ENCODE measurements around the gene ZNF431. TPM values are rescaled to one million over a fixed set of nuclear protein-coding genes. Genes with fewer than 3 reads are reported as not detected.

ZNF431 gene
- total RNA-seq, result 10 to 100 TPM in 2 of 3 donors, 1 to 10 TPM in 1; 8.6 to 13.8 (median 11.6) TPM
- long read RNA-seq, donor 1, full-length matches to known transcripts, result 1 of 5 reads
- long read RNA-seq, donor 1, partial matches to known transcripts, result 1 of 5 reads
- long read RNA-seq, donor 1, other reads (novel, unspliced or antisense), result 3 of 5 reads
- long read RNA-seq, donor 2, full-length matches to known transcripts, result 1 of 5 reads
- long read RNA-seq, donor 2, partial matches to known transcripts, result 0 of 5 reads
- long read RNA-seq, donor 2, other reads (novel, unspliced or antisense), result 4 of 5 reads

DNA sequence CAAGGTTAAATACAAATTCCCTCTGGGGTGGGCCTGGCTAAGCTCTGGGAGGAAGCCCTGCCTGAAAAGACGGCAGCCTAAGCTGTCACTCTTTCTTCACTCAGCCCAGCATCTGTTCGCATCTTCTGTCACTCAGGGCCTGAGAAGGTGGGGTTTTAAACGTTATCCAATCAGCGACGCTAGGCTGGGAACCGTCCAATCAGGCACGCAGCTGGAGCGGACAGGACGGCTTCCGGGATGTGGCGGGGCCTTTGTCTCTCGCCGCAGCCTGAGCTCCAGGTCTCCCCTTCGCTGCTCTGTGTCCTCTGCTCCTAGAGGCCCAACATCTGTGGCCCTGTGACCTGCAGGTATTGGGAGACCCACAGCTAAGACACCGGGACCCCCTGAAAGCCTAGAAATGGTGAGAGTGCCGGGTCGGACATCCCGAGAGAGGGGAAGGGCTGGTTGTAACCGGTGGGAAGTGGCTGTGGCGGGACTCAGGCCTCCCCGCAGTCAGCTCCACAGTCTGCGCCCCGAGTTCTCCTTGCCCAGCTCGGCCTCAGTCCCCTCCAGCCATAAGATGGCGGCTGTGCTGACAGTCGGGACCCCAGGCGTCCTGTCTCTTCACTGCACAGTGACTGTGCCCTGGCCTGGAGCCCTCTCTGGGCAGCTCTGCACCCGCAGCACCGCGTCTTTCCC lies at the start of gene ZNF431:
TSS of gene ZNF431 (plus strand) at position 254 of the 678 bp plus-strand sequence. CDS start at position 398, 144 bp downstream.
- Histone ChIP-seq H3K9me3 (no peaks in the 10 kb centered on the region), H3K36me3 (ENCODE audit: low read depth) (no peaks in the 10 kb centered on the region), H3K4me1 (ENCODE audit: low read depth) (peaks cover 9% of the 10 kb centered on the region), H3K4me3 (peak within 1 kb of the TSS; percentile 54)
- intact Hi-C loops (cut with DNase I, micrococcal nuclease), result no loop called here
- TF ChIP-seq, protein P1, sequence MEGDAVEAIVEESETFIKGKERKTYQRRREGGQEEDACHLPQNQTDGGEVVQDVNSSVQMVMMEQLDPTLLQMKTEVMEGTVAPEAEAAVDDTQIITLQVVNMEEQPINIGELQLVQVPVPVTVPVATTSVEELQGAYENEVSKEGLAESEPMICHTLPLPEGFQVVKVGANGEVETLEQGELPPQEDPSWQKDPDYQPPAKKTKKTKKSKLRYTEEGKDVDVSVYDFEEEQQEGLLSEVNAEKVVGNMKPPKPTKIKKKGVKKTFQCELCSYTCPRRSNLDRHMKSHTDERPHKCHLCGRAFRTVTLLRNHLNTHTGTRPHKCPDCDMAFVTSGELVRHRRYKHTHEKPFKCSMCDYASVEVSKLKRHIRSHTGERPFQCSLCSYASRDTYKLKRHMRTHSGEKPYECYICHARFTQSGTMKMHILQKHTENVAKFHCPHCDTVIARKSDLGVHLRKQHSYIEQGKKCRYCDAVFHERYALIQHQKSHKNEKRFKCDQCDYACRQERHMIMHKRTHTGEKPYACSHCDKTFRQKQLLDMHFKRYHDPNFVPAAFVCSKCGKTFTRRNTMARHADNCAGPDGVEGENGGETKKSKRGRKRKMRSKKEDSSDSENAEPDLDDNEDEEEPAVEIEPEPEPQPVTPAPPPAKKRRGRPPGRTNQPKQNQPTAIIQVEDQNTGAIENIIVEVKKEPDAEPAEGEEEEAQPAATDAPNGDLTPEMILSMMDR (IDR thresholded peaks at IDR 0.05), result no peak
- DNase-seq (peak; percentile 91 to 94 (median 93)), ATAC-seq (peak; percentile 99)

- no peaks in the 10 kb centered on the region for H3K9me3 ChIP-seq
- no peaks in the 10 kb centered on the region for H3K4me1 ChIP-seq (ENCODE audit: low read depth)
- no peak overlapping the region for H3K4me3 ChIP-seq
- no peak for DNase-seq
- TF ChIP-seq, protein P1 (IDR thresholded peaks at IDR 0.05), result no peak
- no peak for ATAC-seq
- no peaks in the 10 kb centered on the region for H3K36me3 ChIP-seq (ENCODE audit: low read depth)
- intact Hi-C loops (cut with DNase I, micrococcal nuclease), result no loop called here
Observed at GRCh38 chr19:21092109-21092508, 49.7 kb upstream of the ZNF431 start.

DNA sequence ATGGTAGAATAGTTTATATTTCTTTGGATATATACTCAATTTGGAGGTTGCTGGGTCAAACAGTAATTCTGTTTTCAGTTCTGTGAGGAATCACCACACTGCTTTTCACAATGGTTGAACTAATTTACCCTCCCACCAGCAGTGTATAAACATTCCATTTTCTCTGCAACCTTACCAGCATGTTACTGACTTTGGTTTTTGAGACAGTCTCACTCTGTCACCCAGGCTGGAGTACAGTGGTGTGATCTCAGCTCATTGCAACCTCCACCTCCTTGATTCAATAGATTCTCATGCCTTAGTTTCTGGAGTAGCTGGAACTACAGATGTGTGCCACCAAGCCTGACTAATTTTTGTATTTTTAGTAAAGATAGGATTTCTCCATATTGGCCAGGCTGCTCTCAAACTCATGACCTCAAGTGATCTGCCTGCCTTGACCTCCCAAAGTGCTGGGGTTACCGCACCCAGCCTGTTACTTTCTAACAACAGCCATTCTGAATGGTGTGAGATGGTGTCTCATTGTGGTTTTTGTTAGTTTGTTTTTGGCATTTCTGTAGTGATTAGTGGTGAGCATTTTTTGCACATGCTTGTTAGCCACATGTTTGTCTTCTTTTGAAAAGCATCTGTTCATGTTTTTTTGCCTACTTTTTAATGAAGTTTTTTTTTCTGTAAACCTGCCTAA lies 47.4 kb upstream of the ZNF431 start:
- TF ChIP-seq, protein P1 (IDR thresholded peaks at IDR 0.05), result no peak
- DNase-seq (no peak), ATAC-seq (no peak)
- no peaks in the 10 kb centered on the region for H3K9me3 ChIP-seq
- H3K36me3 ChIP-seq (ENCODE audit: low read depth), result no peaks in the 10 kb centered on the region
- no peaks in the 10 kb centered on the region for H3K4me1 ChIP-seq (ENCODE audit: low read depth)
- H3K4me3 ChIP-seq, result no peak overlapping the region
- intact Hi-C loops (cut with DNase I, micrococcal nuclease), result no loop called here

- no peak for DNase-seq
- no peaks in the 10 kb centered on the region for H3K4me1 ChIP-seq (ENCODE audit: low read depth)
- H3K36me3 ChIP-seq (ENCODE audit: low read depth), result no peaks in the 10 kb centered on the region
- intact Hi-C loops (cut with DNase I, micrococcal nuclease), result no loop called here
- TF ChIP-seq, protein P1 (IDR thresholded peaks at IDR 0.05), result no peak
- ATAC-seq, result no peak
- no peak overlapping the region for H3K4me3 ChIP-seq
- H3K9me3 ChIP-seq, result no peaks in the 10 kb centered on the region
Observed at GRCh38 chr19:21098291-21098690, 43.5 kb upstream of the ZNF431 start.

DNA sequence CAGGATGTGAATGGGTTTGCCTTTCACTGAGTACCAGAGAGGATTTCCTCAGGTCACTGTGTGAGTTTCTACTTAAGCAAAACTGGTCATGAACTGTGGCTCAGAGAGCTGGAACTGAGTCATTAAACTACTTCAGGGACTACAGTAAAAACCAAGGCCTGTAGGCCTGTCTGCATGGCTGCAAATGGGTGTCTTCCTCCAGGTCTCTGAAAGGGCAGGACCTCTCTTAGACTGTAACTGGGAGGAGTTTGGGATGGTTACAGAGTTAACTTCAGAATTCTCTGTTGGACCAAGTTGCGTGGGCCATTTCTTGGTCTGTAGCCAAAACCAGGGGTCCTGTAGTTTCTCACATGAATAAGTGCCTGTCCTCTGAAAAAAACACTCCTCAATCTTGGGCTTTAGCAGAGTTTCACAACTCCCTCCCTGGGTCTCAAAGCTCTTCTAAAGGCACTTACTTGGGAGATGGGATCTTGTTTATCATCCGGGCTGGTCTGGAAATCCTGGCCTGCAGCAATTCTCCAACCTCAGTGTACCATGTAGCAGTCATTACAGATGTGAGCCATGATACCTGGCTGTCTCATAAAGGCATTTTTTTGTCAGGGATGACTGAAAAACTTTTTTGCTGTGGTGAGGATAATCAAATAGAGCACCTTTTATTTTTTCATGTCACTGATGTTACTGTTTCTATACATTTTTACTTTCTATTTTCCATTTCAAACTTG lies 40.2 kb upstream of the ZNF431 start:
- no peak for ATAC-seq
- H3K36me3 ChIP-seq (ENCODE audit: low read depth), result no peaks in the 10 kb centered on the region

More for the DNA sequence above, 40.2 kb upstream of the ZNF431 start:
- Histone ChIP-seq H3K9me3 (no peaks in the 10 kb centered on the region), H3K4me3 (no peak overlapping the region), H3K4me1 (ENCODE audit: low read depth) (no peaks in the 10 kb centered on the region)
- TF ChIP-seq, protein P1 (IDR thresholded peaks at IDR 0.05), result no peak
- intact Hi-C loops (cut with DNase I, micrococcal nuclease), result no loop called here
- no peak for DNase-seq

All from mucosa of descending colon (tissue), 3 donors.